HEK293 (cell line): ENCODE measurements around the gene ARMC3.

ENCODE experiments used
- KLF10 ChIP-seq: fragments of 450-650 bp; IDR thresholded peaks from 2 replicates; pipeline ENCODE4 v1.5.1; 2018; ENCODE audit warnings: missing biosample characterization, mild to moderate bottlenecking, missing genetic modification characterization
- KLF7 ChIP-seq: fragments of 450-650 bp; formaldehyde crosslinking; IDR thresholded peaks from 2 replicates; pipeline ENCODE4 v1.5.1; 2016; ENCODE audit warnings: missing biosample characterization, missing genetic modification characterization, borderline replicate concordance
- REST ChIP-seq: fragments of 450-650 bp; formaldehyde crosslinking; IDR thresholded peaks from 2 replicates; pipeline ENCODE4 v1.5.1; 2016; ENCODE audit warnings: missing biosample characterization, missing genetic modification characterization
- ZNF473 ChIP-seq: fragments of 450-650 bp; formaldehyde crosslinking; IDR thresholded peaks from 2 replicates; pipeline ENCODE4 v1.5.1; 2017; ENCODE audit warnings: missing biosample characterization, missing genetic modification characterization
- ZNF549 ChIP-seq: fragments of 450-650 bp; IDR thresholded peaks from 2 replicates; pipeline ENCODE4 v1.5.1; 2018; ENCODE audit warnings: missing biosample characterization, missing genetic modification characterization, mild to moderate bottlenecking, inconsistent platforms, moderate library complexity
- ZNF558 ChIP-seq: fragments of 450-650 bp; formaldehyde crosslinking; IDR thresholded peaks from 2 replicates; pipeline ENCODE4 v1.5.1; 2016; ENCODE audit warnings: missing biosample characterization, missing genetic modification characterization
- ZNF621 ChIP-seq: fragments of 450-650 bp; formaldehyde crosslinking; IDR thresholded peaks from 2 replicates; pipeline ENCODE4 v1.5.1; 2017; ENCODE audit warnings: missing biosample characterization, missing genetic modification characterization
- ZNF837 ChIP-seq: fragments of 450-650 bp; formaldehyde crosslinking; IDR thresholded peaks from 2 replicates; pipeline ENCODE4 v1.5.1; 2016; ENCODE audit warnings: missing biosample characterization, missing genetic modification characterization
- ZSCAN5A ChIP-seq: fragments of 450-650 bp; formaldehyde crosslinking; IDR thresholded peaks from 2 replicates; pipeline ENCODE4 v1.5.1; 2016; ENCODE audit warnings: missing biosample characterization, missing genetic modification characterization
- TF ChIP-seq, protein P1 (sequence below): fragments of 450-650 bp; formaldehyde crosslinking; IDR thresholded peaks from 2 replicates; pipeline ENCODE4 v1.5.1; 2016; ENCODE audit warnings: missing biosample characterization, missing genetic modification characterization

DNA sequence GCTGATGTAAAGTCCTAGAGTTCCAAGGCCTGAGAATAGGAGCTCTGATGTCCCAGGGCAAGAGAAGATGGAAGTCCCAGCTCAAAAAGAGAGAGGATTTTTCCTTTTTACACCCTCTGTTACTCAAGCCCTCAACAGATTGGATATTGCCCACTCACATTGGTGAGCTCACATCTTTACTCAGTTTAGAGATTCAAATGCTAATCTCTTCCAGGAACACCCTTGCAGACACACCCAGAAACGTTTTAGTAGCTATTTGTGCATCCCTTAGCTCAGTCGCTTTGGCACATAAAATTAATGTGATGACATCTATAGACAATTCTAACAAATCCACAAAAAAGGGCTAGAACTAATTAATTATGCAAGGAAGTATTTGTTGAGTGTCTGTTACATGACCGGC, 27.1 kb downstream of the ARMC3 start:
- TF ChIP-seq, protein P1, sequence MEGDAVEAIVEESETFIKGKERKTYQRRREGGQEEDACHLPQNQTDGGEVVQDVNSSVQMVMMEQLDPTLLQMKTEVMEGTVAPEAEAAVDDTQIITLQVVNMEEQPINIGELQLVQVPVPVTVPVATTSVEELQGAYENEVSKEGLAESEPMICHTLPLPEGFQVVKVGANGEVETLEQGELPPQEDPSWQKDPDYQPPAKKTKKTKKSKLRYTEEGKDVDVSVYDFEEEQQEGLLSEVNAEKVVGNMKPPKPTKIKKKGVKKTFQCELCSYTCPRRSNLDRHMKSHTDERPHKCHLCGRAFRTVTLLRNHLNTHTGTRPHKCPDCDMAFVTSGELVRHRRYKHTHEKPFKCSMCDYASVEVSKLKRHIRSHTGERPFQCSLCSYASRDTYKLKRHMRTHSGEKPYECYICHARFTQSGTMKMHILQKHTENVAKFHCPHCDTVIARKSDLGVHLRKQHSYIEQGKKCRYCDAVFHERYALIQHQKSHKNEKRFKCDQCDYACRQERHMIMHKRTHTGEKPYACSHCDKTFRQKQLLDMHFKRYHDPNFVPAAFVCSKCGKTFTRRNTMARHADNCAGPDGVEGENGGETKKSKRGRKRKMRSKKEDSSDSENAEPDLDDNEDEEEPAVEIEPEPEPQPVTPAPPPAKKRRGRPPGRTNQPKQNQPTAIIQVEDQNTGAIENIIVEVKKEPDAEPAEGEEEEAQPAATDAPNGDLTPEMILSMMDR (tag by site-specific recombination), result no peak
- TF ChIP-seq ZNF549 (tag by site-specific recombination) (no peak), ZNF473 (no peak), REST (no peak), KLF10 (tag by site-specific recombination) (no peak), ZNF621 (tag by site-specific recombination) (no peak), ZNF837 (tag by site-specific recombination) (no peak), ZNF558 (no peak), KLF7 (tag by site-specific recombination) (no peak), ZSCAN5A (tag by site-specific recombination) (no peak)
